Measurements from ENCODE around the gene ASB1. TPM values are rescaled to one million over a fixed set of nuclear protein-coding genes. Genes with fewer than 3 reads are reported as not detected.
A peak's percentile ranks its signal among the peaks of the same experiment; 100 is the strongest.

The ASB1 gene
- total and polyA plus RNA-seq, 9 donors: 39.1 to 48.4 (median 42.9) TPM

DNA sequence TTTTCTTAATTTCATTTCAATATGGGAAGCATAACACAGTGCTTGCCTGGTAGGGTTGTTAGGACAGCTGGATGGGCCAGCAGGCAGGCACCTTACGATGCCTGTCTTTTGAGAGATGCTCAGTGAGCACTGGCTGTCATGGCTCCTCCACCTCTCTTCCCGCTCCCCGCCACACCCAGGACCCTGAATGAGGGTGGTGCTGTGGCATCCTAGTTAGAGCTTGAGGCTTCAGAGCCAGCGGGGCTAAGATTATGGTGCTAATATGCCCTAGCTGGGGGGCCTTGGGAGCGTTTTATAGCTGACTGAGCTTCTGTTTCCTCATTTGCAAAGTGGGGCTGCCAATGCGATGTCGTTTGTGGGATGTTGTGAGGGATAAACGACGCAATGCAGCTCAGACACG, 37.7 kb downstream of the ASB1 start:
- H3K9me3 ChIP-seq (replicated peaks; ENCODE audit: control insufficient read depth, low read depth, low read length): peaks cover 6% of the 10 kb centered on the region
- no peak overlapping the region for H3K27ac ChIP-seq (ENCODE audit: low read length)
- no peak overlapping the region for H3K4me3 ChIP-seq (ENCODE audit: low read length)
- no peak for DNase-seq
- WGBS (ENCODE audit: insufficient coverage): 78% methylated on average over 8 of the region's 10 CpGs
- peaks cover 30% of the 10 kb centered on the region for H3K4me1 ChIP-seq (ENCODE audit: control insufficient read depth, insufficient read depth, low read length)
- H3K36me3 ChIP-seq (ENCODE audit: control insufficient read depth, insufficient read depth, low read length): no peaks in the 10 kb centered on the region
- H3K27me3 ChIP-seq (ENCODE audit: control insufficient read depth, insufficient read depth, low read length): no peaks in the 10 kb centered on the region

DNA sequence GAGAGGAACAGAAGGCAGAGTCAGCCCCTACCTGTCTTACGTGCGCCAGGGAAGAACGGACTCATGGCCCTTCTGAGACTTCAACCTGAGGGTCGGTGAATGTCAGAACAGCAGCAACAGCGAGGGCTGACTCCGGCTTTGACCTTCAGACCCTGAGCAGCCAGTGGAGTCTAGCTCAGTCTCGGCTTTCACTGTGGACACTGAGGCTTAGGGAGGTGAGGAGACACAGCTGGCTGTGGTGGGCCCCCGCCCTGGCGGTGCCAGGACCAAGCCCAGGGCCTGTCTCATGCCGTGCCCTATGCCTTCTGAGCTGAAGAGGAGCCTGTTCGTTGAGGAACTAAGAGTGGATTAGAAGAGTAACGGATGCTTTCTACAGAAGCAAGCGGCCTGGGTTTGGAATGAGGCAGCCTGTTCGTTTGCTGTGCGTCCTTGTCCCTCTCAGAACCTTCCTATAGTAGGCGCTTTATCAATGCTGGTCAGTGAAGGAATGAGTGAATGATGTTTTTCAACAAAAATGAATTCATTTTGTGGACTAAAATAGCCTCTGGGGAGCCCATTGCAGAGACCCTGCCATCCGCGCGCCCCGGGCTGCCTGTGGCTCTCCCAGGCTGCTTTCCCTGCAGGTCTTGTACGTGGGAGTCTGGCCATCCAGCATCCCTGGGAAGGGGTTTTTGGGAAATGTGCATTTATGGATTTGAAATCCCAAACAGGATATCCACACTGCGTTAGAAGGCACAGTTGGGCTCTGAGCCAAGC, 38.9 kb downstream of the ASB1 start:
- Histone ChIP-seq H3K9me3 (replicated peaks; ENCODE audit: control insufficient read depth, low read depth, low read length) (peaks cover 10% of the 10 kb centered on the region), H3K27ac (ENCODE audit: low read length) (no peak overlapping the region), H3K36me3 (ENCODE audit: control insufficient read depth, insufficient read depth, low read length) (no peaks in the 10 kb centered on the region), H3K4me1 (ENCODE audit: control insufficient read depth, insufficient read depth, low read length) (peaks cover 20% of the 10 kb centered on the region), H3K27me3 (ENCODE audit: control insufficient read depth, insufficient read depth, low read length) (no peaks in the 10 kb centered on the region), H3K4me3 (ENCODE audit: low read length) (no peak overlapping the region)
- 69% methylated on average over 13 of the region's 22 CpGs for WGBS (ENCODE audit: insufficient coverage)
- no peak for DNase-seq

DNA sequence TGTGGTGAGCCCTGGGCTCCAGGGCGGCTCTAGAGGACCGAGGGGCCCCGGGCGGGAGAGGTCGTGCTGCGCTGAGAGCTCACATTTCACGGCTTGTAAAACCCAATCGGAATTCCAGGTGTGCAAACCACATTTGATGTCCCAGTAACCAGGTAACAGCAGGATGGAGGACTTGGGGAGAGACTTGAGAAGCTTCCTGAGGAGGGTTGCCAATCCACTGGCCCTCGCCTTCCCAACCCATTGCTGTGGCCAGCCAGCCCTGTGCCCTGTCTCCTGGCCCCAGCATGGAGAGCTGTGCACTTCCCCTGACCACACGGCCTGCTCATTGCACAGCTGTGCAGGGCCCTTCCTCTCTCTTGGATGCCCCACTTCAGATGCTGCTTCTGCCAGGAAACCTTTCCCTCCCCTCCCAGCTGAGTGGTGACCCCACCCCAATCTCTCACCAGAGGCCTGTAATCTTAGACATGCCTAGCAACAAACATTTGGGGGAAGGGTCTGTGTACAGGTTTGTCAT, 39.6 kb downstream of the ASB1 start:
- Histone ChIP-seq H3K36me3 (ENCODE audit: control insufficient read depth, insufficient read depth, low read length) (no peaks in the 10 kb centered on the region), H3K9me3 (replicated peaks; ENCODE audit: control insufficient read depth, low read depth, low read length) (peaks cover 10% of the 10 kb centered on the region), H3K4me1 (ENCODE audit: control insufficient read depth, insufficient read depth, low read length) (peaks cover 14% of the 10 kb centered on the region), H3K27ac (ENCODE audit: low read length) (no peak overlapping the region), H3K4me3 (ENCODE audit: low read length) (no peak overlapping the region), H3K27me3 (ENCODE audit: control insufficient read depth, insufficient read depth, low read length) (no peaks in the 10 kb centered on the region)
- peak; percentile 57 for DNase-seq
- WGBS (ENCODE audit: insufficient coverage): 39% methylated on average over 10 of the region's 10 CpGs

- Histone ChIP-seq H3K27me3 (ENCODE audit: control insufficient read depth, insufficient read depth, low read length) (no peaks in the 10 kb centered on the region), H3K4me3 (ENCODE audit: low read length) (no peak overlapping the region), H3K27ac (ENCODE audit: low read length) (peak overlapping the region; percentile 50), H3K9me3 (replicated peaks; ENCODE audit: control insufficient read depth, low read depth, low read length) (peaks cover 10% of the 10 kb centered on the region), H3K4me1 (ENCODE audit: control insufficient read depth, insufficient read depth, low read length) (peaks cover 12% of the 10 kb centered on the region), H3K36me3 (ENCODE audit: control insufficient read depth, insufficient read depth, low read length) (no peaks in the 10 kb centered on the region)
- no peak for DNase-seq
- 80% methylated on average over 2 of the region's 4 CpGs for WGBS (ENCODE audit: insufficient coverage)
Measured at GRCh38 chr2:238467062-238467461, 40.3 kb downstream of the ASB1 start.

DNA sequence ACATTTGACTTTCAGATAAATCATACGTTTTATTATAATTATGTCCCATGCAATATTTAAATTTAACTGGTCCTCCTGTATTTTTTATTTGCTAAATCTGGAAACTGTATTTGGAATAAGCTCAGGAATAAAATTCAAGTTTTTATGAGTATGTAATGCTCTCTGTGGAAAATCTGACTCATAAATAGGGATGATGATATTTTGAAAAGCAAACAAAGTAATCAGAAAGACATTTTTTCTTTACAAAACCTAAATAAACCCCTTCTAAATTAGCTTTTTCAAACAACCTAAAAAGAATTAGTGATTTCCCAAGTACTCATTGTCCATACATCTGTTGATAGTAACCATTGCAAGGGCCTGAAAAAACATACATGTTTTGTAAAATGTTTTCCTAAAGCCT, 41.1 kb downstream of the ASB1 start:
- WGBS (ENCODE audit: insufficient coverage): no CpG with 5 or more reads among the region's 1 CpG
- Histone ChIP-seq H3K4me3 (ENCODE audit: low read length) (no peak overlapping the region), H3K9me3 (replicated peaks; ENCODE audit: control insufficient read depth, low read depth, low read length) (peaks cover 10% of the 10 kb centered on the region), H3K27ac (ENCODE audit: low read length) (peak overlapping the region; percentile 83), H3K36me3 (ENCODE audit: control insufficient read depth, insufficient read depth, low read length) (no peaks in the 10 kb centered on the region), H3K4me1 (ENCODE audit: control insufficient read depth, insufficient read depth, low read length) (peaks cover 12% of the 10 kb centered on the region), H3K27me3 (ENCODE audit: control insufficient read depth, insufficient read depth, low read length) (no peaks in the 10 kb centered on the region)
- peak; percentile 91 for DNase-seq

DNA sequence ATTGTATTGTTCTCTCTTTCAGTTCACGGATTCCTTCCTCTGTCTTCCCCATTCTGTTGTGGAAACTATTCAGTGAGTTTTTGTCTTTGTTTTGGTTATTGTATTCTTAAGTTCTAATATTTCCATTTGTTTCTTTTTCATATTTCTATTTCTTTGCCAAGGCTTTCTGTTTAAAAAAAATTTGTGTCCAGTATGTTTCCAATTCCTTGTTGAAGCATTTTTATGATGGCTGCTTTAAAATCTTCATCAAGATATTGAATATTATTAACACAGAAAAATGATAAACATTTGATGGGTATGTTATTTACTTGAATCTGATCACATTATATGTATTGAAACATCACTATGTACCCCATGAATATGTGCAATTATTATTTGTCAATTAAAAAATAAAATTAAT, 42.4 kb downstream of the ASB1 start:
- Histone ChIP-seq H3K4me3 (ENCODE audit: low read length) (no peak overlapping the region), H3K27ac (ENCODE audit: low read length) (no peak overlapping the region), H3K4me1 (ENCODE audit: control insufficient read depth, insufficient read depth, low read length) (peaks cover 12% of the 10 kb centered on the region), H3K27me3 (ENCODE audit: control insufficient read depth, insufficient read depth, low read length) (no peaks in the 10 kb centered on the region), H3K9me3 (replicated peaks; ENCODE audit: control insufficient read depth, low read depth, low read length) (peaks cover 20% of the 10 kb centered on the region), H3K36me3 (ENCODE audit: control insufficient read depth, insufficient read depth, low read length) (no peaks in the 10 kb centered on the region)
- DNase-seq: no peak
- WGBS (ENCODE audit: insufficient coverage): no CpG with 5 or more reads among the region's 1 CpG

- H3K4me1 ChIP-seq (ENCODE audit: control insufficient read depth, insufficient read depth, low read length): no peaks in the 10 kb centered on the region
- H3K36me3 ChIP-seq (ENCODE audit: control insufficient read depth, insufficient read depth, low read length): no peaks in the 10 kb centered on the region
- H3K4me3 ChIP-seq (ENCODE audit: low read length): no peak overlapping the region
- H3K27me3 ChIP-seq (ENCODE audit: control insufficient read depth, insufficient read depth, low read length): no peaks in the 10 kb centered on the region
- 100% methylated on average over 1 of the region's 4 CpGs for WGBS (ENCODE audit: insufficient coverage)
- no peak overlapping the region for H3K27ac ChIP-seq (ENCODE audit: low read length)
- no peak for DNase-seq
- H3K9me3 ChIP-seq (replicated peaks; ENCODE audit: control insufficient read depth, low read depth, low read length): peaks cover 25% of the 10 kb centered on the region
Measured at GRCh38 chr2:238473014-238473413, 46.3 kb downstream of the ASB1 start.

- Histone ChIP-seq H3K4me3 (ENCODE audit: low read length) (no peak overlapping the region), H3K27ac (ENCODE audit: low read length) (no peak overlapping the region), H3K4me1 (ENCODE audit: control insufficient read depth, insufficient read depth, low read length) (no peaks in the 10 kb centered on the region), H3K9me3 (replicated peaks; ENCODE audit: control insufficient read depth, low read depth, low read length) (peaks cover 26% of the 10 kb centered on the region), H3K27me3 (ENCODE audit: control insufficient read depth, insufficient read depth, low read length) (no peaks in the 10 kb centered on the region), H3K36me3 (ENCODE audit: control insufficient read depth, insufficient read depth, low read length) (no peaks in the 10 kb centered on the region)
- no peak for DNase-seq
- WGBS (ENCODE audit: insufficient coverage): no CpG with 5 or more reads among the region's 1 CpG
Measured at GRCh38 chr2:238473523-238473922, 46.8 kb downstream of the ASB1 start.

GRCh38 chr2:238475034-238475433, 48.3 kb downstream of the ASB1 start:
- Histone ChIP-seq H3K27me3 (ENCODE audit: control insufficient read depth, insufficient read depth, low read length) (no peaks in the 10 kb centered on the region), H3K4me1 (ENCODE audit: control insufficient read depth, insufficient read depth, low read length) (no peaks in the 10 kb centered on the region), H3K4me3 (ENCODE audit: low read length) (no peak overlapping the region), H3K36me3 (ENCODE audit: control insufficient read depth, insufficient read depth, low read length) (no peaks in the 10 kb centered on the region), H3K27ac (ENCODE audit: low read length) (no peak overlapping the region), H3K9me3 (replicated peaks; ENCODE audit: control insufficient read depth, low read depth, low read length) (peaks cover 20% of the 10 kb centered on the region)
- no peak for DNase-seq
- WGBS (ENCODE audit: insufficient coverage): no CpG with 5 or more reads among the region's 1 CpG

DNA sequence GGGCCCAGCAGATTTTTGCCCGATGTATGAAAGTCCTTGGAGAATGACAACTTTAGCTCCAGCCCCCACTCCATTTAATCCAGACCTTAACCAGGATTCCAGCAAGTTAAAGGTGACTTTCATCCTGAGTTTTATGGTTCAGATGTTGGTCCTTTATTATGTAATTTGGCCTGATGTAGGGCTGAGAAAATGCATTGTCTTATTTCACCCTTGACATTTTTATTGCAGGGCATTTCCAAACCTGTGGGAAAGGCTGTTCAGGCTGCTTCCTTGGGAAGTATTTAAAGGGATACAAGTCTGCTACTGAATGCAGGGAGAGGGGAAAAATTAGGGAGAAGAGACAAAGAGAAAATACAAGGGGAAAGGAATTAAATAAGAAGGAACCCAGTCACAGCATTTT, 48.8 kb downstream of the ASB1 start:
- no peaks in the 10 kb centered on the region for H3K36me3 ChIP-seq (ENCODE audit: control insufficient read depth, insufficient read depth, low read length)
- H3K27ac ChIP-seq (ENCODE audit: low read length): no peak overlapping the region
- H3K27me3 ChIP-seq (ENCODE audit: control insufficient read depth, insufficient read depth, low read length): no peaks in the 10 kb centered on the region
- H3K9me3 ChIP-seq (replicated peaks; ENCODE audit: control insufficient read depth, low read depth, low read length): peaks cover 21% of the 10 kb centered on the region
- no peak for DNase-seq
- H3K4me3 ChIP-seq (ENCODE audit: low read length): no peak overlapping the region
- no CpG with 5 or more reads among the region's 1 CpG for WGBS (ENCODE audit: insufficient coverage)
- H3K4me1 ChIP-seq (ENCODE audit: control insufficient read depth, insufficient read depth, low read length): no peaks in the 10 kb centered on the region

Measured in muscle of leg (tissue), 11 donors.